HepG2 (cell line): ENCODE measurements around the gene CDK3. TPM values are rescaled to one million over a fixed set of nuclear protein-coding genes. Genes with fewer than 3 reads are reported as not detected.

Source experiments
- ATAC-seq: fragments of 200-7000 bp; cut with Tn5 transposase; 3 replicates; pipeline ENCODE4 v1.9.1; 2020; ENCODE audit warnings: mild to moderate bottlenecking, moderate library complexity
- BruUV-seq: library from RNA; stranded (reverse); fragments of 400-500 nt; replicated peaks from 2 replicates; lab custom pipeline; 2021; lab: Mats Ljungman, UMichigan
- CTCF ChIA-PET: fragments of 300-600 bp; formaldehyde crosslinking; extraction: SDS; loops from one replicate; lab custom pipeline; 2021; ENCODE audit warnings: low total read pairs, inconsistent platforms, low intra/inter-chr PET ratio; lab: Yijun Ruan, JAX
- POLR2A ChIA-PET: fragments of 350-600 bp; sonication (Branson Sonifier 250); formaldehyde crosslinking; loops from one replicate; lab custom pipeline; 2020; ENCODE audit warnings: antibody characterized with exemption, inconsistent platforms; lab: Yijun Ruan, JAX
- DNase-seq: peaks from one replicate; pipeline ENCODE4 v3.0.0-alpha.2; 2015; ENCODE audit warnings: low spot score
- FAIRE-seq: peaks from 3 replicates; lab custom pipeline; 2011; peaks lifted over from hg19 to GRCh38; lab: Jason Lieb, UNC
- H2AFZ ChIP-seq: one replicate; pipeline ENCODE4 v1.6.1; 2011; ENCODE audit warnings: low read length, inconsistent platforms
- H3K27ac ChIP-seq: fragments of 300-600 bp; 3 replicates; pipeline ENCODE4 v1.8.0; 2011; ENCODE audit warnings: mixed run types, mild to moderate bottlenecking, mixed read lengths, low read length, inconsistent platforms; ENCODE audit not compliant: insufficient read depth; ENCODE audit errors: extremely low read length
- H3K27me3 ChIP-seq, 2 experiments: fragments of 200-600 bp in 1 of 2; 2 replicates in 1 of 2; 3 replicates in 1 of 2; pipeline versions ENCODE4 v1.6.0 to v1.8.0; 2011; ENCODE audit warnings: low read length in 2 of 2, mild to moderate bottlenecking in 2 of 2, moderate library complexity in 2 of 2, inconsistent platforms in 1 of 2; ENCODE audit not compliant: insufficient read depth in 2 of 2, control insufficient read depth in 1 of 2
- H3K36me3 ChIP-seq, 2 experiments: fragments of 200-600 bp in 1 of 2; replicated peaks in 1 of 2; 2 replicates in 1 of 2; 3 replicates in 1 of 2; pipeline versions ENCODE4 v1.5.1 to v1.8.0; 2011; ENCODE audit warnings: low read length in 2 of 2, inconsistent platforms in 1 of 2; ENCODE audit not compliant: insufficient read depth in 2 of 2, control insufficient read depth in 1 of 2
- H3K4me1 ChIP-seq: 2 replicates; pipeline ENCODE4 v1.5.1; 2012; ENCODE audit warnings: low read length, inconsistent platforms; ENCODE audit not compliant: insufficient read depth
- H3K4me2 ChIP-seq: 2 replicates; pipeline ENCODE4 v1.6.0; 2011; ENCODE audit warnings: low read depth, low read length, inconsistent platforms
- H3K4me3 ChIP-seq, 3 experiments: fragments of 200-600 bp in 1 of 3; sonication (generic), shearing (Covaris generic) in 1 of 3; replicated peaks in 1 of 3; 2 replicates each; pipeline ENCODE4 v1.5.1; 2011 to 2016; ENCODE audit warnings: low read length in 3 of 3, inconsistent platforms in 2 of 3, low read depth in 2 of 3, mild to moderate bottlenecking in 2 of 3, control low read depth in 1 of 3, mixed read lengths in 1 of 3; ENCODE audit not compliant: insufficient read depth in 1 of 3
- H3K79me2 ChIP-seq: one replicate; pipeline ENCODE4 v1.6.1; 2011; ENCODE audit warnings: low read length, inconsistent platforms; ENCODE audit not compliant: insufficient read depth
- H3K9ac ChIP-seq: 2 replicates; pipeline ENCODE4 v1.6.0; 2011; ENCODE audit warnings: mild to moderate bottlenecking, low read depth, low read length, inconsistent platforms; ENCODE audit not compliant: insufficient read depth
- H3K9me3 ChIP-seq: 2 replicates; pipeline ENCODE4 v1.5.1; 2012; ENCODE audit warnings: mild to moderate bottlenecking, low read length
- H4K20me1 ChIP-seq: 2 replicates; pipeline ENCODE4 v1.6.0; 2011; ENCODE audit warnings: inconsistent platforms, mild to moderate bottlenecking, low read length, moderate library complexity; ENCODE audit not compliant: insufficient read depth
- AGO2 ChIP-seq: fragments of 200-400 bp; formaldehyde crosslinking; optimal IDR thresholded peaks from 2 replicates; pipeline ENCODE3; 2017; ENCODE audit warnings: mild to moderate bottlenecking, low read depth, low read length, moderate library complexity
- ATF7 ChIP-seq, 2 experiments: fragments of 450-650 bp in 1 of 2; sonication (generic) in 1 of 2; formaldehyde crosslinking in 1 of 2; IDR thresholded peaks; 2 replicates each; pipeline versions ENCODE4 v1.4.0 to v1.6.1; 2016 to 2020; ENCODE audit warnings: antibody characterized with exemption in 1 of 2, mild to moderate bottlenecking in 1 of 2, missing genetic modification reagents in 1 of 2
- NCOA1 ChIP-seq: sonication (generic); formaldehyde crosslinking; IDR thresholded peaks from 2 replicates; pipeline ENCODE4 v1.9.0; 2021; ENCODE audit warnings: missing genetic modification reagents
- POLR2A ChIP-seq, 2 experiments: IDR thresholded peaks; 2 replicates each; pipeline ENCODE4 v1.6.1; 2011; ENCODE audit warnings: low read depth in 2 of 2, low read length in 2 of 2, mild to moderate bottlenecking in 1 of 2, moderate library complexity in 1 of 2; ENCODE audit not compliant: insufficient read depth in 1 of 2
- POLR2AphosphoS5 ChIP-seq: IDR thresholded peaks from 2 replicates; pipeline ENCODE4 v1.6.1; 2012; ENCODE audit warnings: low read depth, low read length
- POLR2G ChIP-seq: fragments of 200-400 bp; formaldehyde crosslinking; IDR thresholded peaks from 2 replicates; pipeline ENCODE4 v1.6.1; 2018; ENCODE audit warnings: mild to moderate bottlenecking, low read depth, low read length, moderate library complexity
- RARA ChIP-seq: IDR thresholded peaks from 2 replicates; pipeline ENCODE4 v1.6.1; 2016; ENCODE audit warnings: missing genetic modification reagents, missing compliant biosample characterization
- SKIL ChIP-seq: sonication (generic); formaldehyde crosslinking; IDR thresholded peaks from 2 replicates; pipeline ENCODE4 v1.8.0; 2022; ENCODE audit warnings: missing genetic modification reagents, mild to moderate bottlenecking, moderate library complexity, borderline replicate concordance
- ZBTB21 ChIP-seq: sonication (generic); formaldehyde crosslinking; IDR thresholded peaks from 2 replicates; pipeline ENCODE4 v1.4.0; 2020; ENCODE audit warnings: missing genetic modification reagents
- ZBTB33 ChIP-seq: sonication (generic); formaldehyde crosslinking; IDR thresholded peaks from 2 replicates; pipeline ENCODE4 v1.4.0; 2020; ENCODE audit warnings: missing genetic modification reagents
- ZNF446 ChIP-seq: sonication (generic); formaldehyde crosslinking; IDR thresholded peaks from 2 replicates; pipeline ENCODE4 v1.5.0; 2020; ENCODE audit warnings: mild to moderate bottlenecking, missing genetic modification reagents
- ZNF460 ChIP-seq: sonication (generic); formaldehyde crosslinking; IDR thresholded peaks from 2 replicates; pipeline ENCODE4 v1.5.1; 2020; ENCODE audit warnings: missing genetic modification reagents, mild to moderate bottlenecking, borderline replicate concordance
- WGBS: methylation state at CpG from one replicate; pipeline ENCODE4 v1.1.6; 2017; ENCODE audit warnings: low lambda C conversion rate; 5-methylcytosine and 5-hydroxymethylcytosine counted together
- in situ Hi-C: cut with HindIII; loops from 2 replicates; pipeline ENCODE4 v1.10.0; 2017; ENCODE audit warnings: low pct_unique_long_range_greater_than_20kb; ENCODE audit not compliant: extremely low pct_ligation_motif_present
- intact Hi-C: fragments of 100-400 bp; cut with micrococcal nuclease; formaldehyde crosslinking; loops from one replicate; pipeline ENCODE4 v1.10.0; 2022; ENCODE audit not compliant: unreplicated experiment
- polyA plus RNA-seq, 8 experiments: library from polyadenylated mRNA; depleted of rRNA in 3 of 8; stranded (reverse) in 7 of 8; unstranded in 1 of 8; fragments of >200 nt; fragmentation: Illumina TruSeq in 4 of 8; extraction: Trizol in 4 of 8; gene quantifications; 2 replicates each; pipeline versions ENCODE4 v1.2.1 to v1.2.3, GENCODE V29; 2011 to 2016; ENCODE audit warnings: low read depth in 4 of 8, missing spikeins in 1 of 8, mixed read lengths in 1 of 8; ENCODE audit not compliant: insufficient read depth in 1 of 8
- total RNA-seq, 5 experiments: library from RNA; depleted of rRNA; stranded (reverse); fragments of >200 nt; fragmentation: Illumina TruSeq; extraction: Trizol; gene quantifications; 2 replicates each; pipeline ENCODE4 v1.2.3, GENCODE V29; 2016; ENCODE audit warnings: low read depth in 1 of 5

The CDK3 gene
- total and polyA plus RNA-seq, 2 of the 13 experiments (the other 11 are each of a cell fraction or from before 2014, with no cell fraction given): 5.8 to 11.4 TPM

- Histone ChIP-seq H3K36me3 (peaks cover 22 to 43% of the 10 kb centered on the region in 2 experiments), H3K4me3 (no peak overlapping the region), H3K9ac (no peak overlapping the region), H4K20me1 (no peaks in the 10 kb centered on the region), H2AFZ (no peak overlapping the region), H3K27ac (no peak overlapping the region), H3K27me3 (no peaks in the 10 kb centered on the region), H3K79me2 (no peaks in the 10 kb centered on the region), H3K9me3 (no peaks in the 10 kb centered on the region), H3K4me1 (peaks cover 24% of the 10 kb centered on the region), H3K4me2 (no peak overlapping the region)
- WGBS: 90% methylated on average over 20 of the region's 22 CpGs
- in situ Hi-C loops (no loop called here), intact Hi-C loops (no loop called here)
- ChIA-PET POLR2A (no interaction called here), CTCF (no interaction called here)
- DNase-seq (no peak), FAIRE-seq (no peak), ATAC-seq (no peak)
- no TSS peak for BruUV-seq
- no peak for TF ChIP-seq NCOA1
- peak; percentile 21; the same call in 1 of the 2 replicates for TF ChIP-seq ZBTB33
- no peak for TF ChIP-seq ZNF460 (CRISPR knock-in tag)
- peak; percentile 54 for TF ChIP-seq AGO2
Observed at GRCh38 chr17:76036497-76037261, 36.0 kb downstream of the CDK3 start.

DNA sequence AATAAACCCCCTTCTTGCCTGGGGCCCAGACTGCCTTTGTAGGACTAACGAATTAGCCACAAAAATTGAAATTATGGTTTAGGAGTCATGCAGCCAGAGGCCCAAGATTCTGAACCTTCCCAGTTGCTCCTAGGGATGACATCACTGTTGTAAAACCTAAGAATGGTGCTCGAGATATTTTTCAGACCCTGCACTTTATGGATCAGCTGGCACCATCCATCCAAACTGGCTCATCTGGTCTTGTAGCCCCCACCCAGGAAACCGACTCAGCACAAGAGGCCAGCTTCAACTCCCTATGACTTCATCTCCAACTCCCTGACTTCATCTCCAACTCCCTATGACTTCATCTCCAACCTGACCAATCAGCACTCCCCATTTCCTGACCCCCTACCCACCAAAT lies 37.4 kb downstream of the CDK3 start:
- in situ Hi-C loops (no loop called here), intact Hi-C loops (no loop called here)
- peaks cover 22 to 55% of the 10 kb centered on the region in 2 experiments for H3K36me3 ChIP-seq
- no peak overlapping the region for H3K4me2 ChIP-seq
- FAIRE-seq (no peak), ATAC-seq (no peak), DNase-seq (no peak)
- H3K9ac ChIP-seq: no peak overlapping the region
- no peaks in the 10 kb centered on the region for H3K79me2 ChIP-seq
- CTCF ChIA-PET: no interaction called here
- H3K4me3 ChIP-seq: no peak overlapping the region
- no peak overlapping the region for H2AFZ ChIP-seq
- BruUV-seq: no TSS peak
- H3K4me1 ChIP-seq: peaks cover 11% of the 10 kb centered on the region
- H3K9me3 ChIP-seq: no peaks in the 10 kb centered on the region
- WGBS: 97% methylated on average over 3 of the region's 3 CpGs
- no peak overlapping the region for H3K27ac ChIP-seq
- POLR2A ChIA-PET: interaction anchor here (1.3 kb wide), 1 partner anchor 9 kb away, joined by 3 read pairs; no protein-coding TSS in a partner anchor
- no peaks in the 10 kb centered on the region for H4K20me1 ChIP-seq
- TF ChIP-seq SKIL (CRISPR knock-in tag) (no peak), POLR2A (IDR thresholded peaks at IDR 0.05; ENCODE audit: insufficient read depth in 1 of 2, low read depth in 2 of 2, low read length in 2 of 2) (0 out of 4 replicates have a peak, but pooled peaks of 1 of the 2 experiments have one; percentile 25), POLR2G (peak; percentile 45), ZBTB21 (CRISPR knock-in tag) (peak; percentile 40; the same call in 1 of the 2 replicates), RARA (CRISPR knock-in tag) (no peak), ATF7 (IDR thresholded peaks at IDR 0.05) (peak; percentile 51), ATF7 (CRISPR knock-in tag; IDR thresholded peaks at IDR 0.05) (no peak), ZNF446 (no peak), POLR2AphosphoS5 (peak; percentile 21; the same call in 1 of the 2 replicates)
- H3K27me3 ChIP-seq: no peaks in the 10 kb centered on the region
